HCT116 (cell line): ENCODE data around the gene TMUB1. TPM values are rescaled to one million over a fixed set of nuclear protein-coding genes. Genes with fewer than 3 reads are reported as not detected.

Experiments used
- ATAC-seq: fragments of 200-7000 bp; cut with Tn5 transposase; 2 replicates; pipeline ENCODE4 v1.9.1; 2020; ENCODE audit warnings: mild to moderate bottlenecking, moderate library complexity
- BruUV-seq: library from RNA; stranded (reverse); fragments of 400-500 nt; replicated peaks from 2 replicates; lab custom pipeline; 2021; lab: Mats Ljungman, UMichigan
- CTCF ChIA-PET: fragments of 300-600 bp; sonication (Branson Sonifier 250); formaldehyde crosslinking; loops from one replicate; lab custom pipeline; 2021; ENCODE audit warnings: antibody characterized with exemption; lab: Charles Lee
- POLR2A ChIA-PET: fragments of 300-600, 350-600 bp; sonication (Branson Sonifier 250); formaldehyde crosslinking; loops from one replicate; lab custom pipeline; 2021; ENCODE audit warnings: antibody characterized with exemption; lab: Charles Lee
- RAD21 ChIA-PET, 2 experiments: fragments of 300-600 bp; sonication (Branson Sonifier 250); formaldehyde crosslinking; loops; one replicate each; lab custom pipeline; 2023; ENCODE audit warnings: low total read pairs in 2 of 2; ENCODE audit not compliant: uncharacterized antibody in 2 of 2, unreplicated experiment in 2 of 2, low non-redundant PET in 1 of 2; lab: Charles Lee
- DNase-seq: peaks from one replicate; pipeline ENCODE4 v3.0.0-alpha.2; 2010; ENCODE audit warnings: low read depth, low spot score
- H2AFZ ChIP-seq: fragments of 200-600 bp; shearing (Covaris generic), sonication (generic); 2 replicates; pipeline ENCODE4 v1.6.1; 2017; ENCODE audit warnings: low read depth, mixed run types, mixed read lengths, antibody characterized with exemption, low read length; ENCODE audit not compliant: poor library complexity, severe bottlenecking
- H3K27ac ChIP-seq: 2 replicates; pipeline ENCODE4 v1.5.1; 2012; ENCODE audit warnings: low read depth, low read length
- H3K27me3 ChIP-seq: fragments of 200-600 bp; sonication (generic); 2 replicates; pipeline ENCODE4 v1.6.1; 2016; ENCODE audit warnings: mixed run types, low read length, mixed read lengths; ENCODE audit not compliant: insufficient read depth
- H3K36me3 ChIP-seq, 2 experiments: fragments of 200-500 bp in 1 of 2; fragments of 200-600 bp in 1 of 2; sonication (Bioruptor generic) in 1 of 2; sonication (generic) in 1 of 2; 2 replicates each; pipeline versions ENCODE4 v1.5.1 to v1.6.1; 2014 to 2016; ENCODE audit warnings: low read length in 2 of 2, inconsistent platforms in 1 of 2, mixed read lengths in 1 of 2, mixed run types in 1 of 2; ENCODE audit not compliant: insufficient read depth in 2 of 2, control insufficient read depth in 1 of 2
- H3K4me1 ChIP-seq, 2 experiments: fragments of 200-600 bp in 1 of 2; sonication (generic) in 1 of 2; 2 replicates each; pipeline versions ENCODE4 v1.5.1 to v1.6.1; 2012 to 2017; ENCODE audit warnings: low read length in 2 of 2, inconsistent platforms in 1 of 2, mild to moderate bottlenecking in 1 of 2, mixed read lengths in 1 of 2, mixed run types in 1 of 2, moderate library complexity in 1 of 2; ENCODE audit not compliant: insufficient read depth in 2 of 2, control insufficient read depth in 1 of 2
- H3K4me2 ChIP-seq: fragments of 200-600 bp; sonication (generic); 2 replicates; pipeline ENCODE4 v1.6.1; 2017; ENCODE audit warnings: mixed run types, low read length, mixed read lengths
- H3K4me3 ChIP-seq, 2 experiments: fragments of 200-600 bp in 1 of 2; sonication (generic) in 1 of 2; replicated peaks in 1 of 2; 2 replicates each; pipeline ENCODE4 v1.5.1; 2011 to 2016; ENCODE audit warnings: low read length in 2 of 2, control low read depth in 1 of 2, low read depth in 1 of 2, mild to moderate bottlenecking in 1 of 2, mixed read lengths in 1 of 2, mixed run types in 1 of 2
- H3K79me2 ChIP-seq: fragments of 200-600 bp; sonication (generic); 2 replicates; pipeline ENCODE4 v1.6.1; 2017; ENCODE audit warnings: mild to moderate bottlenecking, mixed run types, low read length, moderate library complexity, mixed read lengths; ENCODE audit not compliant: insufficient read depth
- H3K9ac ChIP-seq: fragments of 200-600 bp; sonication (generic); 2 replicates; pipeline ENCODE4 v1.6.1; 2016; ENCODE audit warnings: low read length, mixed read lengths
- H3K9me2 ChIP-seq: fragments of 200-600 bp; sonication (generic), shearing (Covaris generic); 2 replicates; pipeline ENCODE4 v1.6.1; 2017; ENCODE audit warnings: mixed run types, mild to moderate bottlenecking, moderate library complexity; ENCODE audit not compliant: insufficient read depth
- H3K9me3 ChIP-seq, 2 experiments: fragments of 200-500 bp in 1 of 2; fragments of 200-600 bp in 1 of 2; sonication (Bioruptor generic) in 1 of 2; sonication (generic) in 1 of 2; 2 replicates each; pipeline ENCODE4 v1.6.1; 2014 to 2017; ENCODE audit warnings: low read length in 2 of 2, mixed read lengths in 2 of 2, inconsistent platforms in 1 of 2, low read depth in 1 of 2, mild to moderate bottlenecking in 1 of 2, mixed run types in 1 of 2, moderate library complexity in 1 of 2; ENCODE audit not compliant: control insufficient read depth in 1 of 2, insufficient read depth in 1 of 2
- H4K20me1 ChIP-seq: fragments of 200-600 bp; sonication (generic), shearing (Covaris generic); 2 replicates; pipeline ENCODE4 v1.6.1; 2017; ENCODE audit warnings: mixed run types, mild to moderate bottlenecking, moderate library complexity; ENCODE audit not compliant: insufficient read depth
- CEBPB ChIP-seq: IDR thresholded peaks from 2 replicates; pipeline ENCODE4 v1.6.1; 2012; ENCODE audit warnings: low read depth
- CTCF ChIP-seq, 3 experiments: fragments of 200-600 bp in 1 of 3; sonication (generic) in 1 of 3; IDR thresholded peaks in 2 of 3; conservative IDR thresholded peaks in 1 of 3; 2 replicates each; pipeline ENCODE4 v1.5.1; 2012 to 2017; ENCODE audit warnings: low read depth in 2 of 3, low read length in 2 of 3, antibody characterized with exemption in 1 of 3, borderline replicate concordance in 1 of 3, control low read depth in 1 of 3, mild to moderate bottlenecking in 1 of 3, mixed read lengths in 1 of 3, mixed run types in 1 of 3, moderate library complexity in 1 of 3; ENCODE audit not compliant: insufficient read depth in 1 of 3
- EGR1 ChIP-seq: IDR thresholded peaks from 2 replicates; pipeline ENCODE4 v1.6.1; 2012; ENCODE audit warnings: low read depth
- EZH2 ChIP-seq: fragments of 200-600 bp; sonication (generic); IDR thresholded peaks from 2 replicates; pipeline ENCODE4 v1.6.1; 2017; ENCODE audit warnings: antibody characterized with exemption, mixed run types
- EZH2phosphoT487 ChIP-seq: fragments of 200-600 bp; IDR thresholded peaks from 2 replicates; pipeline ENCODE4 v1.6.1; 2018; ENCODE audit warnings: antibody characterized with exemption, borderline replicate concordance
- FOSL1 ChIP-seq: IDR thresholded peaks from 2 replicates; pipeline ENCODE4 v1.6.1; 2012; ENCODE audit warnings: low read depth
- JUND ChIP-seq: IDR thresholded peaks from 2 replicates; pipeline ENCODE4 v1.6.1; 2012
- POLR2A ChIP-seq: IDR thresholded peaks from 2 replicates; pipeline ENCODE4 v1.7.0; 2011; ENCODE audit warnings: borderline replicate concordance; ENCODE audit not compliant: insufficient read depth, insufficient read length; ENCODE audit errors: extremely low read depth
- POLR2AphosphoS5 ChIP-seq: IDR thresholded peaks from 2 replicates; pipeline ENCODE4 v1.6.1; 2011; ENCODE audit warnings: mild to moderate bottlenecking, low read depth, low read length, moderate library complexity
- RAD21 ChIP-seq: IDR thresholded peaks from 2 replicates; pipeline ENCODE4 v1.6.1; 2012; ENCODE audit warnings: low read depth, mild to moderate bottlenecking
- SIN3A ChIP-seq: IDR thresholded peaks from 2 replicates; pipeline ENCODE4 v1.6.1; 2012; ENCODE audit warnings: low read depth
- SRF ChIP-seq: IDR thresholded peaks from 2 replicates; pipeline ENCODE4 v1.6.1; 2012; ENCODE audit warnings: low read depth
- YY1 ChIP-seq: IDR thresholded peaks from 2 replicates; pipeline ENCODE4 v1.6.1; 2011; ENCODE audit warnings: low read length, low read depth, moderate library complexity, mild to moderate bottlenecking; ENCODE audit not compliant: insufficient replicate concordance; ENCODE audit errors: extremely low read depth
- ZFX ChIP-seq: fragments of 450-650 bp; IDR thresholded peaks from 2 replicates; pipeline ENCODE4 v1.6.1; 2017
- ZNF274 ChIP-seq: fragments of 200-500 bp; sonication (Bioruptor generic); IDR thresholded peaks from 2 replicates; pipeline ENCODE4 v1.6.1; 2014; ENCODE audit warnings: mild to moderate bottlenecking, low read depth, low read length, inconsistent platforms
- intact Hi-C: fragments of 100-400 bp; cut with micrococcal nuclease; formaldehyde crosslinking; loops from 2 replicates; pipeline ENCODE4 v1.10.0; 2022
- total RNA-seq: library from RNA; stranded (reverse); gene quantifications from one replicate; pipeline ENCODE4 v1.2.1, GENCODE V29; 2021; ENCODE audit not compliant: unreplicated experiment
- TF ChIP-seq, protein P1 (sequence below): IDR thresholded peaks from 2 replicates; pipeline ENCODE4 v1.6.1; 2011; ENCODE audit warnings: mild to moderate bottlenecking, low read length, moderate library complexity; ENCODE audit not compliant: insufficient replicate concordance; ENCODE audit errors: extremely low read depth

TMUB1 gene
- total RNA-seq, 1 experiment from 2014 or later, result 75.8 TPM

DNA sequence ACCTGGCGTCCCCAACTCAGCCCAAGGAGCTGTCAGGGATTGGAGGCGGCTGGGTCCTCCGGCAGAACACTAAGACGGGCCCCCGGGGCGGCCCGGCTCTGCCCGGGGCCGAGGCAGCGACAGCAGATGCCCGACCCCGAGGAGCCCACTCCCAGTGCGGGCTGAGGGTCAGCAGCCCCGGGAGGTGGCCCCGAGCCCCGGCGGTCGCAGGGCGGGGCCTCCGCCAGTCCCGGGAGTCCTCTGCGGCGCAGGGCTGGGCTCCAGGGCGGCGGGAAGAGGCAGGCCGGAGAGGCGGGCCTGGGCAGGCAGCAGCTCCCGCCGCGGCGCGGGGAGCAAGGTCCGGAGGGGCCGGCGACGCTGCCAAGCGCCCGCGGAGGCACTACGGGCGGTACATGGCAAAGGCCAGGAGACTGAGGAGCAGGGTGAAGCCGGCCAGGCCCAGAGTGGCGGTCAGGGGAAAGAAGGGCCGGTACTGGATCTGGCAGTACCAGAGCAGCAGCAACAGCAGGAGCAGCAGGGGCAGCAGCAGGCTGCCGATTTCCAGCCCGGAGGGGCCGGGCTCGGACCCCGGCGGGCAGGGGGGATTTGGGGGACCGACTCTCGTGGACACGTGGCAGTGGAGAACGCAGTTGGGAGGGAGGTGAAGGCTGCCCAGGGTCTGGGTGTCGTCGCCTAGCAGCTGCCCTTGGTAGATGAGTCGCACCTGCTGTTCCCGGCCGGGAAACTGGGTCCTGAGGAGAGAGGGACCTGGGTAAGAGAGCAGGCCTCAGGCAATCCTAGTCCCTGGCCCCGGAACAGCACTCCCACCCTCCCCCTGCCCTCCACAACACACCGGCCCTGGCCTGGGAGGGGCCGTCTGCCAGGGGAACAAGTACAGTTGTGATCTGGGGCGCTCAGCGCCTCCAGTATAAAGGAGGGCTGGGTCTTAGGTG, 1.9 kb downstream of the TMUB1 start:
- Histone ChIP-seq H3K9ac (peak overlapping the region; percentile 100), H3K36me3 (peaks cover 0 to 3% of the 10 kb centered on the region in 2 experiments; a peak in 2 of 4 replicates), H3K27ac (peak overlapping the region; percentile 94), H3K79me2 (peaks cover 41% of the 10 kb centered on the region), H3K4me1 (peaks cover 33 to 67% of the 10 kb centered on the region in 2 experiments), H2AFZ (no peak overlapping the region), H3K4me3 (peak overlapping the region; percentile 90 to 94), H3K27me3 (no peaks in the 10 kb centered on the region), H3K4me2 (peak overlapping the region; percentile 94), H3K9me2 (no peaks in the 10 kb centered on the region), H4K20me1 (no peaks in the 10 kb centered on the region), H3K9me3 (no peaks in the 10 kb centered on the region)
- intact Hi-C loops, result no loop called here
- BruUV-seq, result no TSS peak
- ChIA-PET CTCF (interaction anchor here (0.9 to 1.4 kb wide), 3 partner anchors 29 to 63 kb away, joined by 3 read pairs; no protein-coding TSS in a partner anchor), RAD21 (interaction anchor here in 1 of 2 experiments (0.6 kb wide), 1 partner anchor 20 kb away, joined by 3 read pairs; no protein-coding TSS in a partner anchor), POLR2A (interaction anchor here (0.7 to 1.4 kb wide), 4 partner anchors 9 to 32 kb away, joined by 3 to 13 read pairs (median 6); no protein-coding TSS in a partner anchor)
- DNase-seq (no peak), ATAC-seq (peak; percentile 5)
- TF ChIP-seq POLR2AphosphoS5, result no peak
- no peak for TF ChIP-seq SIN3A
- TF ChIP-seq JUND, result no peak
- TF ChIP-seq, protein P1, sequence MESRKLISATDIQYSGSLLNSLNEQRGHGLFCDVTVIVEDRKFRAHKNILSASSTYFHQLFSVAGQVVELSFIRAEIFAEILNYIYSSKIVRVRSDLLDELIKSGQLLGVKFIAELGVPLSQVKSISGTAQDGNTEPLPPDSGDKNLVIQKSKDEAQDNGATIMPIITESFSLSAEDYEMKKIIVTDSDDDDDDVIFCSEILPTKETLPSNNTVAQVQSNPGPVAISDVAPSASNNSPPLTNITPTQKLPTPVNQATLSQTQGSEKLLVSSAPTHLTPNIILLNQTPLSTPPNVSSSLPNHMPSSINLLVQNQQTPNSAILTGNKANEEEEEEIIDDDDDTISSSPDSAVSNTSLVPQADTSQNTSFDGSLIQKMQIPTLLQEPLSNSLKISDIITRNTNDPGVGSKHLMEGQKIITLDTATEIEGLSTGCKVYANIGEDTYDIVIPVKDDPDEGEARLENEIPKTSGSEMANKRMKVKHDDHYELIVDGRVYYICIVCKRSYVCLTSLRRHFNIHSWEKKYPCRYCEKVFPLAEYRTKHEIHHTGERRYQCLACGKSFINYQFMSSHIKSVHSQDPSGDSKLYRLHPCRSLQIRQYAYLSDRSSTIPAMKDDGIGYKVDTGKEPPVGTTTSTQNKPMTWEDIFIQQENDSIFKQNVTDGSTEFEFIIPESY, result no peak
- no peak for TF ChIP-seq RAD21
- no peak for TF ChIP-seq EZH2phosphoT487
- no peak for TF ChIP-seq ZNF274
- TF ChIP-seq CTCF (IDR thresholded peaks at IDR 0.05 in 2 of 3, conservative IDR thresholded peaks at IDR 0.05 in 1 of 3; ENCODE audit: borderline replicate concordance in 1 of 3, insufficient read depth in 1 of 3, low read depth in 2 of 3, low read length in 2 of 3), result no peak
- no peak for TF ChIP-seq YY1
- no peak for TF ChIP-seq EZH2
- TF ChIP-seq SRF, result no peak
- TF ChIP-seq CEBPB, result no peak
- no peak for TF ChIP-seq POLR2A
- TF ChIP-seq ZFX, result no peak
- no peak for TF ChIP-seq EGR1
- no peak for TF ChIP-seq FOSL1
